Measurements from ENCODE around the gene MED12L. TPM values are rescaled to one million over a fixed set of nuclear protein-coding genes. Genes with fewer than 3 reads are reported as not detected.

MED12L gene
- total RNA-seq, 1 experiment from 2014 or later: 14.9 TPM

DNA sequence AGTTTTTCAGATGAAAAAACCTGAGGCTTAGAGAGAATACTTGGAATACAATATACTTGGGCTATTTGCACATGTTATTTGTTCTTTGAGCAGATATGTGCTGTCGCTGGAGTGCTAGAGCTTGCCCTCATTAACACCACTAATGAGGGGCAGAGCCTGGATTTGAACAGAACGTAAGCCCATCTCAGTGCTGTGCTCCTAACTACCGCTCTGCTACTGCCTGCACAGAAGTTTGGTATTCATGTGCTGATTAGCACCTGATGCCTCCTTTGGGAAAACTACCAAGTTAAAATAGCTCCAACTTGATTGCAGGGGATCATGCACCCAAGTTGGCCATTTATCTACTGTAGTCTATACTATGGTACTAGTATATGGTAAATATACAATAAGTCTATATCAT lies 227.5 kb downstream of the MED12L start:
- Histone ChIP-seq H3K4me2 (ENCODE audit: insufficient read depth, insufficient read length, low read length) (no peak overlapping the region), H2AFZ (ENCODE audit: low read length) (no peak overlapping the region), H2BK20ac (ENCODE audit: low read depth, low read length, poor library complexity, severe bottlenecking) (no peak overlapping the region), H2BK120ac (ENCODE audit: low read depth, low read length, poor library complexity, severe bottlenecking) (no peak overlapping the region), H2BK12ac (ENCODE audit: insufficient read length, low read depth, low read length) (no peak overlapping the region), H4K91ac (ENCODE audit: insufficient read length, low read depth, low read length) (no peak overlapping the region), H3K14ac (ENCODE audit: insufficient read depth, low read length) (no peak overlapping the region), H3K23me2 (ENCODE audit: insufficient read length, low read depth, low read length, poor library complexity, severe bottlenecking) (no peaks in the 10 kb centered on the region), H4K8ac (replicated peaks; ENCODE audit: insufficient read length, low read depth, low read length) (no peak overlapping the region), H3K9ac (ENCODE audit: extremely low read depth, insufficient read length, low read length) (no peak overlapping the region), H3K79me1 (ENCODE audit: insufficient read depth, low read depth, low read length, poor library complexity, severe bottlenecking) (no peaks in the 10 kb centered on the region), H3K56ac (ENCODE audit: insufficient read length, low read depth, low read length) (no peak overlapping the region), H3K9me3 (ENCODE audit: control insufficient read depth, low read depth, low read length) (no peaks in the 10 kb centered on the region), H3K4me1 (ENCODE audit: insufficient read depth, low read length) (no peaks in the 10 kb centered on the region; the same call in 1 of the 2 replicates), H3K27me3 (ENCODE audit: insufficient read depth, low read length) (no peaks in the 10 kb centered on the region), H3K4ac (ENCODE audit: low read depth, low read length) (no peak overlapping the region), H2BK15ac (ENCODE audit: low read depth, low read length) (no peak overlapping the region), H2AK5ac (ENCODE audit: insufficient read length, low read length) (no peak overlapping the region), H4K20me1 (ENCODE audit: control insufficient read depth, insufficient read depth, insufficient read length) (no peaks in the 10 kb centered on the region), H3K79me2 (ENCODE audit: insufficient read depth, low read length) (no peaks in the 10 kb centered on the region), H3T11ph (ENCODE audit: low read length) (no peak overlapping the region), H3K27ac (ENCODE audit: insufficient read length, low read depth, low read length) (no peak overlapping the region), H4K5ac (ENCODE audit: insufficient read length, low read depth, low read length) (no peak overlapping the region), H3K23ac (ENCODE audit: insufficient read length, low read depth, low read length) (no peak overlapping the region), H2BK5ac (ENCODE audit: insufficient read length, low read length) (no peak overlapping the region), H3K18ac (ENCODE audit: insufficient read length, low read depth, low read length) (no peak overlapping the region)
- Mint-ChIP-seq H3K27ac (0 out of 7 replicates have a peak overlapping the region, but pooled peaks of 2 of the 3 experiments have one; percentile 24 to 73), H3K4me1 (peaks cover 35% of the 10 kb centered on the region in 2 experiments), H3K36me3 (ENCODE audit: insufficient read depth in 1 of 3, low read depth in 3 of 3) (no peaks in the 10 kb centered on the region), H3K27me3 (ENCODE audit: low read depth) (no peaks in the 10 kb centered on the region), H3K9me3 (no peaks in the 10 kb centered on the region), H3K4me3 (no peak overlapping the region)
- WGBS (ENCODE audit: extremely low coverage, insufficient read length, low lambda C conversion rate): no CpG with 5 or more reads among the region's 3 CpGs
- DNase-seq: no peak
- TF ChIP-seq, protein P1, sequence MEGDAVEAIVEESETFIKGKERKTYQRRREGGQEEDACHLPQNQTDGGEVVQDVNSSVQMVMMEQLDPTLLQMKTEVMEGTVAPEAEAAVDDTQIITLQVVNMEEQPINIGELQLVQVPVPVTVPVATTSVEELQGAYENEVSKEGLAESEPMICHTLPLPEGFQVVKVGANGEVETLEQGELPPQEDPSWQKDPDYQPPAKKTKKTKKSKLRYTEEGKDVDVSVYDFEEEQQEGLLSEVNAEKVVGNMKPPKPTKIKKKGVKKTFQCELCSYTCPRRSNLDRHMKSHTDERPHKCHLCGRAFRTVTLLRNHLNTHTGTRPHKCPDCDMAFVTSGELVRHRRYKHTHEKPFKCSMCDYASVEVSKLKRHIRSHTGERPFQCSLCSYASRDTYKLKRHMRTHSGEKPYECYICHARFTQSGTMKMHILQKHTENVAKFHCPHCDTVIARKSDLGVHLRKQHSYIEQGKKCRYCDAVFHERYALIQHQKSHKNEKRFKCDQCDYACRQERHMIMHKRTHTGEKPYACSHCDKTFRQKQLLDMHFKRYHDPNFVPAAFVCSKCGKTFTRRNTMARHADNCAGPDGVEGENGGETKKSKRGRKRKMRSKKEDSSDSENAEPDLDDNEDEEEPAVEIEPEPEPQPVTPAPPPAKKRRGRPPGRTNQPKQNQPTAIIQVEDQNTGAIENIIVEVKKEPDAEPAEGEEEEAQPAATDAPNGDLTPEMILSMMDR (conservative IDR thresholded peaks at IDR 0.05): no peak

Measured in H9 (cell line).